GM19193 (cell line): Measurements from ENCODE around the gene CIRBP.

Source experiments
- POLR2A ChIP-seq: IDR thresholded peaks from 4 replicates; pipeline ENCODE4 v1.6.1; 2011; ENCODE audit not compliant: insufficient read depth, insufficient read length; ENCODE audit errors: extremely low read depth

CIRBP gene

GRCh38 chr19:1247748-1248138 is 21.4 kb upstream of the CIRBP start:
- TF ChIP-seq POLR2A, result no peak

GRCh38 chr19:1248139-1248785 is 20.9 kb upstream of the CIRBP start, which contains the start of gene MIDN:
Gene MIDN (plus strand): TSS chr19:1248583. CDS start chr19:1250297, 1,714 bp downstream.
- peak; percentile 94 for TF ChIP-seq POLR2A

GRCh38 chr19:1248786-1249297 is 20.3 kb upstream of the CIRBP start:
- no peak for TF ChIP-seq POLR2A

- peak; percentile 87 for TF ChIP-seq POLR2A
Measured at GRCh38 chr19:1249298-1249989, 19.7 kb upstream of the CIRBP start.

- no peak for TF ChIP-seq POLR2A
Measured at GRCh38 chr19:1249990-1250436, 19.1 kb upstream of the CIRBP start.

GRCh38 chr19:1250437-1251260 is 18.5 kb upstream of the CIRBP start:
- peak; percentile 18 for TF ChIP-seq POLR2A

- TF ChIP-seq POLR2A, result peak; percentile 34
Measured at GRCh38 chr19:1251330-1252220, 17.6 kb upstream of the CIRBP start.

GRCh38 chr19:1252221-1252820 is 16.8 kb upstream of the CIRBP start:
- TF ChIP-seq POLR2A, result no peak

- TF ChIP-seq POLR2A, result no peak
Measured at GRCh38 chr19:1252821-1253513, 16.2 kb upstream of the CIRBP start.

GRCh38 chr19:1253514-1254080 is 15.5 kb upstream of the CIRBP start:
- no peak for TF ChIP-seq POLR2A

- peak; percentile 23 for TF ChIP-seq POLR2A
Measured at GRCh38 chr19:1254081-1254527, 15.0 kb upstream of the CIRBP start.

- no peak for TF ChIP-seq POLR2A
Measured at GRCh38 chr19:1254530-1255185, 14.5 kb upstream of the CIRBP start.
